Measurements from ENCODE around the gene NUP93. TPM values are rescaled to one million over a fixed set of nuclear protein-coding genes. Genes with fewer than 3 reads are reported as not detected.

Gene NUP93
- total and polyA plus RNA-seq, 2 experiments from 2014 or later, result 139 to 187 TPM

DNA sequence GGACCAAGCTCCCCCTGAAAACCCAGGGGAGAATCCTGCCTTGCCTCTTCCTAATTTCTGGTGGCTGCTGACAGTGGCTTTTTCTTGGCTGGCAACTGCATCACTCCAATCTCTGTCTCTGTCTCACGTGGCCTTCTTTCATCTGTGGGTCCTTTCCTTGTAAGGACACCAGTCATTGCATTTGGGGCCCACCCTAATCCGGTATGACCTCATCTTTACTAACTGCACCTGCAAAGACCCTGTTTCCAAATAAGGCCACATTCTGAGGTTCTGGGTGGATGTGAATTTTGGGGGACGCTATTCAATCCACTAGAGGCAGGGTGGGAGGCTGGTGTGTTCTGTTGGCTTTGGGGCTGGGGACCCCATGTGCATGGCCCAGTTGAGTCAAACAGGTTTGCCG lies 146.1 kb downstream of the NUP93 start (continued):
- TF ChIP-seq, protein P1, sequence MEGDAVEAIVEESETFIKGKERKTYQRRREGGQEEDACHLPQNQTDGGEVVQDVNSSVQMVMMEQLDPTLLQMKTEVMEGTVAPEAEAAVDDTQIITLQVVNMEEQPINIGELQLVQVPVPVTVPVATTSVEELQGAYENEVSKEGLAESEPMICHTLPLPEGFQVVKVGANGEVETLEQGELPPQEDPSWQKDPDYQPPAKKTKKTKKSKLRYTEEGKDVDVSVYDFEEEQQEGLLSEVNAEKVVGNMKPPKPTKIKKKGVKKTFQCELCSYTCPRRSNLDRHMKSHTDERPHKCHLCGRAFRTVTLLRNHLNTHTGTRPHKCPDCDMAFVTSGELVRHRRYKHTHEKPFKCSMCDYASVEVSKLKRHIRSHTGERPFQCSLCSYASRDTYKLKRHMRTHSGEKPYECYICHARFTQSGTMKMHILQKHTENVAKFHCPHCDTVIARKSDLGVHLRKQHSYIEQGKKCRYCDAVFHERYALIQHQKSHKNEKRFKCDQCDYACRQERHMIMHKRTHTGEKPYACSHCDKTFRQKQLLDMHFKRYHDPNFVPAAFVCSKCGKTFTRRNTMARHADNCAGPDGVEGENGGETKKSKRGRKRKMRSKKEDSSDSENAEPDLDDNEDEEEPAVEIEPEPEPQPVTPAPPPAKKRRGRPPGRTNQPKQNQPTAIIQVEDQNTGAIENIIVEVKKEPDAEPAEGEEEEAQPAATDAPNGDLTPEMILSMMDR (conservative IDR thresholded peaks at IDR 0.05; ENCODE audit: low read depth in 2 of 2), result no peak
- TF ChIP-seq, protein P2, sequence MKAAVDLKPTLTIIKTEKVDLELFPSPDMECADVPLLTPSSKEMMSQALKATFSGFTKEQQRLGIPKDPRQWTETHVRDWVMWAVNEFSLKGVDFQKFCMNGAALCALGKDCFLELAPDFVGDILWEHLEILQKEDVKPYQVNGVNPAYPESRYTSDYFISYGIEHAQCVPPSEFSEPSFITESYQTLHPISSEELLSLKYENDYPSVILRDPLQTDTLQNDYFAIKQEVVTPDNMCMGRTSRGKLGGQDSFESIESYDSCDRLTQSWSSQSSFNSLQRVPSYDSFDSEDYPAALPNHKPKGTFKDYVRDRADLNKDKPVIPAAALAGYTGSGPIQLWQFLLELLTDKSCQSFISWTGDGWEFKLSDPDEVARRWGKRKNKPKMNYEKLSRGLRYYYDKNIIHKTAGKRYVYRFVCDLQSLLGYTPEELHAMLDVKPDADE (IDR thresholded peaks at IDR 0.05), result no peak

DNA sequence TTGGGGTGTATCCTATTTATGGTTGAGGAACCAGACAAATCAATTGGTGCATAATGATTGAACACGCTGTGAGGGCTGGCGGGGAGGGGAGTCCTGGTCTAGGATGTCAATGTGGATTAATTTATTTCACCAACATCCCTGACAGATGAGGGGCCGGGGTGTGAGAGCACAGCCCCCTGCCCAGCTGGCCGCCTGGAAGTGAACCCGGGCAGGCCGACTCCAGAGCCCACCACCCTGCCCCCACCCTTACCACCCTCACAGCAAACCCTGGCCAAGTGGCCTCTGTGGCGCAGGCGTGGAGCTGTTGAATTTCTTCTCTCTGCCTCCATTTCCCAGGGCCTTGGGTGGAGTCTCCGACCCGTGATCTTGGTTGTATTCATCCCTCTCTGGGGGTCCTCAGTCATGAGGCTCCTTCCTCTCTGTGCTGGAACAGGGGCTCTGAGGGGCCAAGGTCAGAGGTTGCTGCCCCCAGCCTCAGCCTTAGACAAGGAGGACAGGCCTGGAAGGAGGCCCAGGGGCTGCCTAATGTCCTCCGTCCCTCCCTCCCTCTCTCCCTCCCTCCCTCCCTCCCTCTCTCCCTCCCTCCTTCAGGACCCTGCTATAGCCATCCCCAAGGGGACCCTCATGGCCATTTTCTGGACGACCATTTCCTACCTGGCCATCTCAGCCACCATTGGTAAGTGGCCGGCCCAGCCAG lies 147.7 kb downstream of the NUP93 start:
- no peak for DNase-seq (ENCODE audit: low spot score)
- no peaks in the 10 kb centered on the region for H3K9me2 ChIP-seq (ENCODE audit: insufficient read depth)
- ATAC-seq, result no peak
- no peak overlapping the region for H2AFZ ChIP-seq
- H3K4me3 Mint-ChIP-seq, result no peak overlapping the region
- H3K36me3 Mint-ChIP-seq (ENCODE audit: low read depth), result no peaks in the 10 kb centered on the region
- no peaks in the 10 kb centered on the region for H3K36me3 ChIP-seq (ENCODE audit: insufficient read depth)
- H3K27me3 Mint-ChIP-seq (ENCODE audit: insufficient read depth, low read depth, poor library complexity), result no peaks in the 10 kb centered on the region
- no peak overlapping the region for H3K27ac Mint-ChIP-seq
- H3K27ac ChIP-seq (ENCODE audit: low read depth), result no peak overlapping the region
- no peaks in the 10 kb centered on the region for H3K4me1 ChIP-seq (ENCODE audit: insufficient read depth)
- H3K4me3 ChIP-seq, result no peak overlapping the region
- H3K79me2 ChIP-seq (replicated peaks; ENCODE audit: insufficient read depth), result no peaks in the 10 kb centered on the region
- no peaks in the 10 kb centered on the region for H3K9me3 Mint-ChIP-seq
- no peak overlapping the region for H3K4me2 ChIP-seq
- H3K4me1 Mint-ChIP-seq, result no peaks in the 10 kb centered on the region; the same call in 2 of the 3 replicates
- H3F3A ChIP-seq (replicated peaks; ENCODE audit: low read depth), result no peaks in the 10 kb centered on the region
- no peaks in the 10 kb centered on the region for H3K27me3 ChIP-seq (ENCODE audit: insufficient read depth)
- H4K20me1 ChIP-seq (replicated peaks; ENCODE audit: insufficient read depth), result no peaks in the 10 kb centered on the region
- no peak for TF ChIP-seq CREB1 (CRISPR knock-in tag; IDR thresholded peaks at IDR 0.05; ENCODE audit: low read depth)
- TF ChIP-seq NANOG (IDR thresholded peaks at IDR 0.05; ENCODE audit: borderline replicate concordance), result no peak
- TF ChIP-seq, protein P1 (conservative IDR thresholded peaks at IDR 0.05; ENCODE audit: low read depth in 2 of 2), result no peak
- TF ChIP-seq EZH2phosphoT487 (IDR thresholded peaks at IDR 0.05; ENCODE audit: unreplicated experiment), result no peak
- no peak for TF ChIP-seq ZNF331 (CRISPR knock-in tag; IDR thresholded peaks at IDR 0.05; ENCODE audit: low read depth)
- TF ChIP-seq ZNF114 (CRISPR knock-in tag; IDR thresholded peaks at IDR 0.05), result no peak
- no peak for TF ChIP-seq EZH2 (IDR thresholded peaks at IDR 0.05; ENCODE audit: low read depth, unreplicated experiment)
- no peak for TF ChIP-seq POLR2AphosphoS5 (IDR thresholded peaks at IDR 0.05; ENCODE audit: low read depth)
- TF ChIP-seq STAT1 (IDR thresholded peaks at IDR 0.05; ENCODE audit: unreplicated experiment), result no peak
- TF ChIP-seq JUNB (IDR thresholded peaks at IDR 0.05; ENCODE audit: unreplicated experiment), result no peak
- TF ChIP-seq, protein P2 (IDR thresholded peaks at IDR 0.05), result no peak
- TF ChIP-seq, protein P3, sequence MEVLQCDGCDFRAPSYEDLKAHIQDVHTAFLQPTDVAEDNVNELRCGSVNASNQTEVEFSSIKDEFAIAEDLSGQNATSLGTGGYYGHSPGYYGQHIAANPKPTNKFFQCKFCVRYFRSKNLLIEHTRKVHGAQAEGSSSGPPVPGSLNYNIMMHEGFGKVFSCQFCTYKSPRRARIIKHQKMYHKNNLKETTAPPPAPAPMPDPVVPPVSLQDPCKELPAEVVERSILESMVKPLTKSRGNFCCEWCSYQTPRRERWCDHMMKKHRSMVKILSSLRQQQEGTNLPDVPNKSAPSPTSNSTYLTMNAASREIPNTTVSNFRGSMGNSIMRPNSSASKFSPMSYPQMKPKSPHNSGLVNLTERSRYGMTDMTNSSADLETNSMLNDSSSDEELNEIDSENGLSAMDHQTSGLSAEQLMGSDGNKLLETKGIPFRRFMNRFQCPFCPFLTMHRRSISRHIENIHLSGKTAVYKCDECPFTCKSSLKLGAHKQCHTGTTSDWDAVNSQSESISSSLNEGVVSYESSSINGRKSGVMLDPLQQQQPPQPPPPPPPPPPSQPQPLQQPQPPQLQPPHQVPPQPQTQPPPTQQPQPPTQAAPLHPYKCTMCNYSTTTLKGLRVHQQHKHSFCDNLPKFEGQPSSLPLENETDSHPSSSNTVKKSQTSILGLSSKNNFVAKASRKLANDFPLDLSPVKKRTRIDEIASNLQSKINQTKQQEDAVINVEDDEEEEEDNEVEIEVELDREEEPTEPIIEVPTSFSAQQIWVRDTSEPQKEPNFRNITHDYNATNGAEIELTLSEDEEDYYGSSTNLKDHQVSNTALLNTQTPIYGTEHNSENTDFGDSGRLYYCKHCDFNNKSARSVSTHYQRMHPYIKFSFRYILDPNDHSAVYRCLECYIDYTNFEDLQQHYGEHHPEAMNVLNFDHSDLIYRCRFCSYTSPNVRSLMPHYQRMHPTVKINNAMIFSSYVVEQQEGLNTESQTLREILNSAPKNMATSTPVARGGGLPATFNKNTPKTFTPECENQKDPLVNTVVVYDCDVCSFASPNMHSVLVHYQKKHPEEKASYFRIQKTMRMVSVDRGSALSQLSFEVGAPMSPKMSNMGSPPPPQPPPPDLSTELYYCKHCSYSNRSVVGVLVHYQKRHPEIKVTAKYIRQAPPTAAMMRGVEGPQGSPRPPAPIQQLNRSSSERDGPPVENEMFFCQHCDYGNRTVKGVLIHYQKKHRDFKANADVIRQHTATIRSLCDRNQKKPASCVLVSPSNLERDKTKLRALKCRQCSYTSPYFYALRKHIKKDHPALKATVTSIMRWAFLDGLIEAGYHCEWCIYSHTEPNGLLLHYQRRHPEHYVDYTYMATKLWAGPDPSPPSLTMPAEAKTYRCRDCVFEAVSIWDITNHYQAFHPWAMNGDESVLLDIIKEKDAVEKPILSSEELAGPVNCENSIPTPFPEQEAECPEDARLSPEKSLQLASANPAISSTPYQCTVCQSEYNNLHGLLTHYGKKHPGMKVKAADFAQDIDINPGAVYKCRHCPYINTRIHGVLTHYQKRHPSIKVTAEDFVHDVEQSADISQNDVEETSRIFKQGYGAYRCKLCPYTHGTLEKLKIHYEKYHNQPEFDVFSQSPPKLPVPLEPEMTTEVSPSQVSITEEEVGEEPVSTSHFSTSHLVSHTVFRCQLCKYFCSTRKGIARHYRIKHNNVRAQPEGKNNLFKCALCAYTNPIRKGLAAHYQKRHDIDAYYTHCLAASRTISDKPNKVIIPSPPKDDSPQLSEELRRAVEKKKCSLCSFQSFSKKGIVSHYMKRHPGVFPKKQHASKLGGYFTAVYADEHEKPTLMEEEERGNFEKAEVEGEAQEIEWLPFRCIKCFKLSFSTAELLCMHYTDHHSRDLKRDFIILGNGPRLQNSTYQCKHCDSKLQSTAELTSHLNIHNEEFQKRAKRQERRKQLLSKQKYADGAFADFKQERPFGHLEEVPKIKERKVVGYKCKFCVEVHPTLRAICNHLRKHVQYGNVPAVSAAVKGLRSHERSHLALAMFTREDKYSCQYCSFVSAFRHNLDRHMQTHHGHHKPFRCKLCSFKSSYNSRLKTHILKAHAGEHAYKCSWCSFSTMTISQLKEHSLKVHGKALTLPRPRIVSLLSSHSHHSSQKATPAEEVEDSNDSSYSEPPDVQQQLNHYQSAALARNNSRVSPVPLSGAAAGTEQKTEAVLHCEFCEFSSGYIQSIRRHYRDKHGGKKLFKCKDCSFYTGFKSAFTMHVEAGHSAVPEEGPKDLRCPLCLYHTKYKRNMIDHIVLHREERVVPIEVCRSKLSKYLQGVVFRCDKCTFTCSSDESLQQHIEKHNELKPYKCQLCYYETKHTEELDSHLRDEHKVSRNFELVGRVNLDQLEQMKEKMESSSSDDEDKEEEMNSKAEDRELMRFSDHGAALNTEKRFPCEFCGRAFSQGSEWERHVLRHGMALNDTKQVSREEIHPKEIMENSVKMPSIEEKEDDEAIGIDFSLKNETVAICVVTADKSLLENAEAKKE (CRISPR knock-in tag; IDR thresholded peaks at IDR 0.05), result no peak

All from GM23338 (cell line).